AG04450 (cell line): ENCODE data around the gene GPC6. TPM values are rescaled to one million over a fixed set of nuclear protein-coding genes. Genes with fewer than 3 reads are reported as not detected.

Source experiments
- CTCF ChIA-PET: fragments of 300-600, 350-600 bp; formaldehyde crosslinking; extraction: SDS; loops from one replicate; lab custom pipeline; 2022; ENCODE audit warnings: antibody characterized with exemption, inconsistent platforms; lab: Charles Lee
- POLR2A ChIA-PET: fragments of 350-600 bp; formaldehyde crosslinking; extraction: SDS; loops from one replicate; lab custom pipeline; 2021; ENCODE audit warnings: antibody characterized with exemption, inconsistent platforms; lab: Yijun Ruan, JAX
- DNase-seq: peaks from one replicate; pipeline ENCODE4 v3.0.0-alpha.2; 2011; ENCODE audit warnings: low read depth, low spot score
- H3K27ac ChIP-seq: one replicate; pipeline ENCODE4 v1.5.1; 2012; ENCODE audit warnings: low read depth, low read length, control low read depth
- H3K27me3 ChIP-seq: one replicate; pipeline ENCODE4 v1.6.0; 2012; ENCODE audit warnings: low read length; ENCODE audit not compliant: control insufficient read depth, insufficient read depth
- H3K4me3 ChIP-seq: 2 replicates; pipeline ENCODE4 v1.5.1; 2011; ENCODE audit warnings: mild to moderate bottlenecking, low read depth, low read length, control low read depth
- H3K9me3 ChIP-seq: 2 replicates; pipeline ENCODE4 v1.5.1; 2012; ENCODE audit warnings: low read length; ENCODE audit not compliant: control insufficient read depth, insufficient read depth
- CTCF ChIP-seq: IDR thresholded peaks from 2 replicates; pipeline ENCODE4 v1.5.1; 2011; ENCODE audit warnings: low read depth, low read length, control low read depth, inconsistent platforms
- polyA plus RNA-seq: library from polyadenylated mRNA; depleted of rRNA; stranded (reverse); fragments of >200 nt; gene quantifications from 2 replicates; pipeline ENCODE4 v1.2.3, GENCODE V29; 2011

GPC6 gene
- polyA plus RNA-seq, 1 experiment: 40.4 TPM

- ChIA-PET POLR2A (no interaction called here), CTCF (interaction anchor here (1.0 kb wide), 1 partner anchor 8 kb away, joined by 3 read pairs; no protein-coding TSS in a partner anchor)
- DNase-seq: no peak
- Histone ChIP-seq H3K9me3 (no peaks in the 10 kb centered on the region), H3K27me3 (no peaks in the 10 kb centered on the region), H3K4me3 (no peak overlapping the region), H3K27ac (no peak overlapping the region)
- TF ChIP-seq CTCF: no peak
These were observed 543.0 kb downstream of the GPC6 start for GRCh38 chr13:93769607-93770006.

GRCh38 chr13:93771227-93771626, 544.6 kb downstream of the GPC6 start:
- no peak for DNase-seq
- TF ChIP-seq CTCF: no peak
- H3K27me3 ChIP-seq: no peaks in the 10 kb centered on the region
- no peak overlapping the region for H3K27ac ChIP-seq
- H3K4me3 ChIP-seq: no peak overlapping the region
- no peaks in the 10 kb centered on the region for H3K9me3 ChIP-seq
- POLR2A ChIA-PET: no interaction called here
- CTCF ChIA-PET: no interaction called here

GRCh38 chr13:93771782-93772181, 545.2 kb downstream of the GPC6 start:
- Histone ChIP-seq H3K27ac (no peak overlapping the region), H3K4me3 (no peak overlapping the region), H3K27me3 (no peaks in the 10 kb centered on the region), H3K9me3 (no peaks in the 10 kb centered on the region)
- ChIA-PET POLR2A (no interaction called here), CTCF (no interaction called here)
- DNase-seq: no peak
- no peak for TF ChIP-seq CTCF

- ChIA-PET CTCF (interaction anchor here (0.6 kb wide), 2 partner anchors 307 to 436 kb away, joined by 3 to 5 read pairs; no protein-coding TSS in a partner anchor), POLR2A (no interaction called here)
- DNase-seq: no peak
- TF ChIP-seq CTCF: no peak
- H3K9me3 ChIP-seq: no peaks in the 10 kb centered on the region
- no peak overlapping the region for H3K27ac ChIP-seq
- no peak overlapping the region for H3K4me3 ChIP-seq
- no peaks in the 10 kb centered on the region for H3K27me3 ChIP-seq
These were observed 547.9 kb downstream of the GPC6 start for GRCh38 chr13:93774506-93774905.

GRCh38 chr13:93775027-93775426, 548.4 kb downstream of the GPC6 start:
- Histone ChIP-seq H3K9me3 (no peaks in the 10 kb centered on the region), H3K4me3 (no peak overlapping the region), H3K27ac (no peak overlapping the region), H3K27me3 (no peaks in the 10 kb centered on the region)
- no peak for DNase-seq
- ChIA-PET POLR2A (no interaction called here), CTCF (interaction anchor here (0.6 kb wide), 1 partner anchor 308 kb away, joined by 3 read pairs; no protein-coding TSS in a partner anchor)
- TF ChIP-seq CTCF: no peak
